HEK293T (cell line): ENCODE measurements around the gene GALNT15.

Source experiments
- ARNT ChIP-seq: fragments of 450-650 bp; IDR thresholded peaks from 2 replicates; pipeline ENCODE4 v1.6.1; 2017; ENCODE audit warnings: mild to moderate bottlenecking
- TARDBP ChIP-seq: fragments of 450-650 bp; IDR thresholded peaks from 2 replicates; pipeline ENCODE4 v1.6.1; 2016

DNA sequence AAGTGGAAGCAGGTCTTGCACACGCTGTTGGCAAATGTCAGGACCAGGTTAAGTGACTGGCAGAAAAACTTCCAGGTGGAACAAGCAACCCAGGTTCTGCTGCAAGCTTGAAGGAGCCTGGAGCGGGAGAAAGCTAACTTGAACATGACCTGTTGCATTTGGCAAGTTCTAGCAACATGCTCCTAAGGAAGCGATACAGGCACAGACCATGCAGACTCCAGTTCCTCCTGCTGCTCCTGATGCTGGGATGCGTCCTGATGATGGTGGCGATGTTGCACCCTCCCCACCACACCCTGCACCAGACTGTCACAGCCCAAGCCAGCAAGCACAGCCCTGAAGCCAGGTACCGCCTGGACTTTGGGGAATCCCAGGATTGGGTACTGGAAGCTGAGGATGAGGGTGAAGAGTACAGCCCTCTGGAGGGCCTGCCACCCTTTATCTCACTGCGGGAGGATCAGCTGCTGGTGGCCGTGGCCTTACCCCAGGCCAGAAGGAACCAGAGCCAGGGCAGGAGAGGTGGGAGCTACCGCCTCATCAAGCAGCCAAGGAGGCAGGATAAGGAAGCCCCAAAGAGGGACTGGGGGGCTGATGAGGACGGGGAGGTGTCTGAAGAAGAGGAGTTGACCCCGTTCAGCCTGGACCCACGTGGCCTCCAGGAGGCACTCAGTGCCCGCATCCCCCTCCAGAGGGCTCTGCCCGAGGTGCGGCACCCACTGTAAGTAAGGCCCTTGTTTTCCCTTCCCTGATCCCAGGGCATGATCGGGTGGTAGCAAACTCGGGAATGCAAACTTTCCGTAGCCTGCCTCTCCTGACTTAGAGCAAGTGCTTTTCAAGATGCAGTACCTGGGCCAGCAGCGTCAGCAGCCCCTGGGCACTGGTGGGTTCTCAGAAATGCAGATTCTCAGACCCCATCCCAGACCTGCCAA is 759 bp downstream of the GALNT15 start:
- no peak for TF ChIP-seq TARDBP
- no peak for TF ChIP-seq ARNT
